Endothelial cell (in vitro differentiated cells): ENCODE results near the gene DOCK11. TPM values are rescaled to one million over a fixed set of nuclear protein-coding genes. Genes with fewer than 3 reads are reported as not detected.

Experiments
- DNase-seq: peaks from one replicate; pipeline ENCODE4 v3.0.0; 2021; ENCODE audit warnings: low spot score
- H3K27ac Mint-ChIP-seq: one replicate; pipeline ENCODE4 v1.8.0; 2021; ENCODE audit warnings: mixed read lengths, inconsistent platforms; ENCODE audit not compliant: unreplicated experiment
- H3K27me3 Mint-ChIP-seq: one replicate; pipeline ENCODE4 v1.8.0; 2021; ENCODE audit warnings: mild to moderate bottlenecking, moderate library complexity, mixed read lengths, inconsistent platforms; ENCODE audit not compliant: unreplicated experiment
- H3K36me3 Mint-ChIP-seq: one replicate; pipeline ENCODE4 v1.8.0; 2021; ENCODE audit warnings: mild to moderate bottlenecking, low read depth, mixed read lengths, inconsistent platforms; ENCODE audit not compliant: unreplicated experiment
- H3K4me1 Mint-ChIP-seq: one replicate; pipeline ENCODE4 v1.8.0; 2021; ENCODE audit warnings: mild to moderate bottlenecking, mixed read lengths, inconsistent platforms; ENCODE audit not compliant: unreplicated experiment
- H3K4me3 Mint-ChIP-seq: one replicate; pipeline ENCODE4 v1.8.0; 2021; ENCODE audit warnings: mild to moderate bottlenecking, mixed read lengths, inconsistent platforms; ENCODE audit not compliant: unreplicated experiment
- H3K9me3 Mint-ChIP-seq: one replicate; pipeline ENCODE4 v1.8.0; 2021; ENCODE audit warnings: mixed read lengths, inconsistent platforms; ENCODE audit not compliant: unreplicated experiment
- total RNA-seq: library from RNA; stranded (reverse); fragmentation: NEBNext Ultra II Directional; extraction: Animal tissue kit (Norgen Biotek cat#: 25700); gene quantifications from one replicate; pipeline ENCODE4 v1.2.1, GENCODE V29; 2021; ENCODE audit not compliant: unreplicated experiment
- TF ChIP-seq, protein P1 (sequence below): fragments of 200-600 bp; sonication (generic); IDR thresholded peaks from one replicate; pipeline ENCODE4 v1.5.0; 2021; ENCODE audit warnings: antibody characterized with exemption; ENCODE audit not compliant: unreplicated experiment

DOCK11 gene
- total RNA-seq, 1 donor from 2014 or later, result 10.9 TPM

DNA sequence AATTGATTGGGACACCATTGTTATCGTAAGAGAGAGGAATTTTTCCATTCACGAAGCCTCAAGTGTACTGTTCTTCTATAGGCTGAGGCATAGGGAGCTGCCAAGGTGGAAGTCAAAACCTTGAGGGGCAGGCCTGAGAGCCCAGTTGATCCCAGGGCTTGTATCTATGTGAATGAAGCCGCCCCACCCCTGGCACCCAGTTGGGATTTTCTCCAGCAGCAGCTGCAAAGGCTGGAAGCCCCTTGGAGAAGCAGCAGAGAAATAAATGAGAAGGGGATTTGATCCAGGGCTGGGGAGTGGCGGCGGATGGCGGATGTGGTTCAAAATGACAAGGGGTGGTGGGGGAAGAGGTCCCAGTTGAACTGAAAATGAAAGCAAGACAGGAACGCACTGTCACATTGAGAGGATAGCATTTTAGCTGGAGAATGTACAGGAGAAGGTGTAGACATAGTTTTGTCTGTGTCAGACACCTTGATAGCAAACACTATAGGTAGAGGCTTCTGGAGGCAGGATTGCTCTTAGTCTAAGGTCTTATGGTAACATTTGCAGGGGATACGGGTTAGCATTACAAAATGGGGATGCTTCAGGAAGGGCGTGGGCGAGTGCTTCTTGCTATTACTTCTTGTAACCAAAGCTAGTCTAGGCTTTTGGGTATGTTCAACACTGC is 32.6 kb downstream of the DOCK11 start:
- TF ChIP-seq, protein P1, sequence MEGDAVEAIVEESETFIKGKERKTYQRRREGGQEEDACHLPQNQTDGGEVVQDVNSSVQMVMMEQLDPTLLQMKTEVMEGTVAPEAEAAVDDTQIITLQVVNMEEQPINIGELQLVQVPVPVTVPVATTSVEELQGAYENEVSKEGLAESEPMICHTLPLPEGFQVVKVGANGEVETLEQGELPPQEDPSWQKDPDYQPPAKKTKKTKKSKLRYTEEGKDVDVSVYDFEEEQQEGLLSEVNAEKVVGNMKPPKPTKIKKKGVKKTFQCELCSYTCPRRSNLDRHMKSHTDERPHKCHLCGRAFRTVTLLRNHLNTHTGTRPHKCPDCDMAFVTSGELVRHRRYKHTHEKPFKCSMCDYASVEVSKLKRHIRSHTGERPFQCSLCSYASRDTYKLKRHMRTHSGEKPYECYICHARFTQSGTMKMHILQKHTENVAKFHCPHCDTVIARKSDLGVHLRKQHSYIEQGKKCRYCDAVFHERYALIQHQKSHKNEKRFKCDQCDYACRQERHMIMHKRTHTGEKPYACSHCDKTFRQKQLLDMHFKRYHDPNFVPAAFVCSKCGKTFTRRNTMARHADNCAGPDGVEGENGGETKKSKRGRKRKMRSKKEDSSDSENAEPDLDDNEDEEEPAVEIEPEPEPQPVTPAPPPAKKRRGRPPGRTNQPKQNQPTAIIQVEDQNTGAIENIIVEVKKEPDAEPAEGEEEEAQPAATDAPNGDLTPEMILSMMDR, result no peak
- Mint-ChIP-seq H3K4me3 (no peak overlapping the region), H3K4me1 (no peaks in the 10 kb centered on the region), H3K27me3 (no peaks in the 10 kb centered on the region), H3K27ac (no peak overlapping the region), H3K36me3 (no peaks in the 10 kb centered on the region), H3K9me3 (no peaks in the 10 kb centered on the region)
- no peak for DNase-seq

DNA sequence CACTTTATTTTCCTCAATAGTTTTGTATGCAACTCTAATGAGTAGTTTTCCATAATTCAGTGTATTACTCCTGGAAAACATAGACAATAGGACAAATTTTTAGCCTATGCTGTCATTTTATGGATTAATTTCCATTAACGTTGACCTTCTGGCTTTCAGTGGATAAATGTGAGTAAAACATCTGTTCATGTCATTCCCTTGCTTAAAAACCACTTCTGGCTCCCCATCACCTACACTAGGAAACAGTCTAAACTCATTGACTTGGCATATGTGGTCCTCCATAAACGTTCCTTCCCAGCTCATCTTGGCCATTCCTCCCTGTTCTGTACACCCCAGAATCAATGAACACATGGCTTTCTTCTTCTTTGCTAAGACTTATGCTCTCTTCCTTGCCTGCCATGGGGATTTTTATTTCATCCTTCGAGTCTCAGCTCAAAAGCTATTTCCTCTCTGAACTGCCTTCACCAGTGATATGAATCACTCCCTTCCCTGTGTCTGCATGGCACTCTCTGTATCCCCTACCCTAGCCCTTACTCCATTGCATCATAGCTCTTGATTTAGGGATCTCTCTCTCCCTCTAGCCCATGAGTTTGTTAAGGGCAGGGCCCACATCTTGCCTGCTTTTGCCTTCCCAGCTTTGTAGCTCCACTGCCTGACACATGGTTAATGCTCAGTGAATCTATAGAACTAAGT is 34.8 kb downstream of the DOCK11 start:
- TF ChIP-seq, protein P1, result no peak
- Mint-ChIP-seq H3K4me3 (no peak overlapping the region), H3K9me3 (no peaks in the 10 kb centered on the region), H3K27me3 (no peaks in the 10 kb centered on the region), H3K36me3 (no peaks in the 10 kb centered on the region), H3K27ac (no peak overlapping the region), H3K4me1 (no peaks in the 10 kb centered on the region)
- no peak for DNase-seq

DNA sequence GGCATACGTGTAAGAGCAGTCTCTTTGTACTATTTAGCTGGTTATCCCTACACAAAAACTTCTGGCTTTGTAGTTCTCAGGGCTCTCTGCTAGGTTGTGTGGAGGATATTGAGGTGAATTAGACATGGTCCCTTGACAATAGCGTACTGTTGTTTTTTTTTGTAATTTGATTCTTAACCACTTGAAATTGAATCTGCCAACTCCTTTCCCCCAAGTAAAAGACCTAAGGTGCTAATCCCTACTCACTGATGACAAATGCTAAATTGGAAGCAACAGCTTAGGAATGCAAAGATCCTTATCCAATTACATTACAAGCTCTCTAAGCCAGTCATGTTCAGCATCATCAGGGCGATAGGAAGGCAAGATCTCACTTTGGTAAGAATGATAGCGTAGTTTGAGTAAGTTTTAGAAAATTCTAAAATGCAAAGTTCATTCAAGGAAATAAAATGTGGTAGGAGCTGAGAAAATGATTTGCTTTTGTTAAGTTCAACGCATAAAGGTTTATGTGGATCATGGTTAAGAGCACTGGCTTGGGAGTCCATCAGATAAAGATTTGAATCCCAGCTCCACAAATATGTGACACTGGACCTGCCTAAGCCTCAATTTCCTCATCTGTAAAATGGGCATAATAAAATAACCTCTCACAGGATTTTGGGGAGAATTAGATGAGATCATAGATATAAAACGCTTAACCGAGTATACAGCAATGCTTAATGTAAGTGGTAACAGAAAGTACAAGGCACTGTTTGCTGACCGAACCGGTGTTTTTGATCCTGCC is 39.3 kb downstream of the DOCK11 start:
- Mint-ChIP-seq H3K27ac (no peak overlapping the region), H3K36me3 (no peaks in the 10 kb centered on the region), H3K4me3 (no peak overlapping the region), H3K4me1 (no peaks in the 10 kb centered on the region), H3K27me3 (no peaks in the 10 kb centered on the region), H3K9me3 (no peaks in the 10 kb centered on the region)
- TF ChIP-seq, protein P1, result no peak
- no peak for DNase-seq

DNA sequence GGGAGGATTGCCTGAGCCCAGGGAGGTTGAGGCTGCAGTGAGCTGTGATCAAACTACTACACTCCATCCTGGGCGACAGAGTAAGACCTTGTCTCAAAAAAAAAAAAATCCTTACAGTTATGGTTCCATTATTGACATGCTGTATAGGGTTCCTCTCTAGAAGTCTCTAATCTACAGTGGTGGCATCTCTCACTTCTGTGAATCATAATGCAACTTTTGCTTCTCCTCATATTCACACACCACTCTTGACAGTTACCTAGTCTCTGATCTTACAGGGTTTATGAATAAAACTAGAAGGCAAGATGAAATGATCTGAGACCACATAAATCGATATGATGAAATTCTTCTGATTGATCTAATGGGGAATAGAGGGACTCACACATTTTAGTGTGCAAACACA is 40.6 kb downstream of the DOCK11 start:
- no peaks in the 10 kb centered on the region for H3K27me3 Mint-ChIP-seq
- DNase-seq, result no peak
- H3K27ac Mint-ChIP-seq, result no peak overlapping the region
- no peaks in the 10 kb centered on the region for H3K36me3 Mint-ChIP-seq
- no peaks in the 10 kb centered on the region for H3K4me1 Mint-ChIP-seq
- no peak overlapping the region for H3K4me3 Mint-ChIP-seq
- H3K9me3 Mint-ChIP-seq, result no peaks in the 10 kb centered on the region
- TF ChIP-seq, protein P1, result no peak
